GM12874 (cell line): ENCODE data around the gene FOXQ1.

Source experiments
- TF ChIP-seq, protein P1 (sequence below): IDR thresholded peaks from 2 replicates; pipeline ENCODE4 v1.5.1; 2011; ENCODE audit warnings: low read depth, mild to moderate bottlenecking, control low read depth, low read length, moderate library complexity; ENCODE audit not compliant: insufficient read depth

The FOXQ1 gene

GRCh38 chr6:1316489-1316971 lies 4.6 kb downstream of the FOXQ1 start:
- TF ChIP-seq, protein P1, sequence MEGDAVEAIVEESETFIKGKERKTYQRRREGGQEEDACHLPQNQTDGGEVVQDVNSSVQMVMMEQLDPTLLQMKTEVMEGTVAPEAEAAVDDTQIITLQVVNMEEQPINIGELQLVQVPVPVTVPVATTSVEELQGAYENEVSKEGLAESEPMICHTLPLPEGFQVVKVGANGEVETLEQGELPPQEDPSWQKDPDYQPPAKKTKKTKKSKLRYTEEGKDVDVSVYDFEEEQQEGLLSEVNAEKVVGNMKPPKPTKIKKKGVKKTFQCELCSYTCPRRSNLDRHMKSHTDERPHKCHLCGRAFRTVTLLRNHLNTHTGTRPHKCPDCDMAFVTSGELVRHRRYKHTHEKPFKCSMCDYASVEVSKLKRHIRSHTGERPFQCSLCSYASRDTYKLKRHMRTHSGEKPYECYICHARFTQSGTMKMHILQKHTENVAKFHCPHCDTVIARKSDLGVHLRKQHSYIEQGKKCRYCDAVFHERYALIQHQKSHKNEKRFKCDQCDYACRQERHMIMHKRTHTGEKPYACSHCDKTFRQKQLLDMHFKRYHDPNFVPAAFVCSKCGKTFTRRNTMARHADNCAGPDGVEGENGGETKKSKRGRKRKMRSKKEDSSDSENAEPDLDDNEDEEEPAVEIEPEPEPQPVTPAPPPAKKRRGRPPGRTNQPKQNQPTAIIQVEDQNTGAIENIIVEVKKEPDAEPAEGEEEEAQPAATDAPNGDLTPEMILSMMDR = no peak

DNA sequence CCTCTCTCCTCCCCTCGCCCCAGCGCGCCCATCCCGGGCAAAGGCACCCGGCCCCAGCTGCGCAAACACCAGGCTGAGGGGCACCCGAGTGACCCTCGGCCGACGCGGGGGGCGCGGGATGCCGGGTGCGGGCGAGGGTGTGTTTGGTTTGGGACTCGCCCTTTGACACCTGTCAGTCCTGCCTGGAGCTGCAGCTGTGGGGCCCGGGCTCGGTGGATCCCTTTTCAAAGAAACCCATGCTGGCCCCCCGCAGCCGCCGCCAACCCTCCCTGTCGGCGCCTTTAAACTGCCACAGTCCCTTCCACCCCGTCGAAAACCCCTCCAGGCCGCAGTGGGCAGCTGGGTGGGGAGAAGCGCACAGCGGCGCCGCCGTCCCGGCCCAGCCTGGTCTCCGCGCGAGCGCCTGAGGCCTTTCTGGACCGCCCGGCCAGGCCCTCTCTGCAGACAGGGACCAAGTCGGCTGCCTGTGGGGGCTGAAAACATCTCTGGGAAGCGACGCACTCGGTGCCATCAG lies 5.5 kb downstream of the FOXQ1 start:
- TF ChIP-seq, protein P1 = no peak

GRCh38 chr6:1318036-1318435 lies 6.1 kb downstream of the FOXQ1 start:
- TF ChIP-seq, protein P1 = no peak

GRCh38 chr6:1321738-1322137 lies 9.8 kb downstream of the FOXQ1 start:
- TF ChIP-seq, protein P1 = no peak

- TF ChIP-seq, protein P1 = no peak
These were observed 10.3 kb downstream of the FOXQ1 start for GRCh38 chr6:1322156-1322555.

DNA sequence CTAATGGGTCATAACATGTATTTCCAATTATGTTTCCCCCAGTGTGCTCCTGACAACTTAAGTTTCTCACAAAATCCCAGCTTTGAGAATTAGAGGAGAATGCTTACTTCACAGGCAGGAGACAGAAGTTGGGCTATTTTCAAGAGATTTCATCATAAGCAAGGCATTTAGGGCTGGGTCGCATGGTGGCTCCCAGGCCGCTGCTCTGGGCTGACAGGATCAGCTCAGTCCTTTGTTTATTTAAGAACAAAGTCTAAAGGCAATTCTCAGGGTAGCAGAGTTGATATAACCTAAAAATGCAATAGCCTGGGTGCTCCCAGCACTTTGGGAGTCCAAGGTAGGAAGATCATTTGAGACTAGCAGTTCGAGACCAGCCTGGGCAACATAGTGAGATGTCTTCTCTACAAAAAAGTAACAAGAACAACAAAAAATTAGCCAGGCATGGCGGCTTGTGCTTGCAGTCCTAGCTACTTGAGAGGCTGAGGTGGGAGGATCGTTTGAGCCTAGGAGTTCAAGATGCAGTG lies 10.9 kb downstream of the FOXQ1 start:
- TF ChIP-seq, protein P1 = no peak

DNA sequence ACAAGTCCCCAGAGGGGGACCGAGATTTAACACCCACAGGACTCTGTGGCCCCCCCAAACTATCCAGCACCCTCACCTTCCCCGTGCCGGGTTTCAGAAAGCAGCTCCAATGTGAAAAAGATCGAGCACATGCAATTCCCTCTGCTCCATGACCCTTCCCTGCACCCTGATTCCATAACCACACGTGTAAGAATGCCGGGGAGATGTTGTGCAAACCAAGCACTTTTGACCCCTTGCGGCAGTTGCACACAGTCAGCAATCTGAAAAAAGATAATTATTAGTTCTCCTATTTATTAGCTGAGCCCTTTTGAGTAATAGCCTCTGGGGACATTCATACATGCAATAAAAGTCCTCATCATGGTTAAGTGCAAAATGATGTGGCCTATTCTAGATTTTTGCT lies 13.0 kb downstream of the FOXQ1 start:
- TF ChIP-seq, protein P1 = no peak
